Epidermal melanocyte (primary cell): ENCODE measurements around the gene PLCD3.

ENCODE experiments used
- DNase-seq: peaks from one replicate; pipeline ENCODE4 v3.0.0; 2011; ENCODE audit warnings: low spot score; ENCODE audit not compliant: insufficient read length

The PLCD3 gene

GRCh38 chr17:45117848-45118646, 14.3 kb downstream of the PLCD3 start:
- no peak for DNase-seq

- no peak for DNase-seq
Measured at GRCh38 chr17:45117334-45117733, 15.0 kb downstream of the PLCD3 start.

GRCh38 chr17:45116434-45117016, 15.8 kb downstream of the PLCD3 start:
- DNase-seq: no peak

- no peak for DNase-seq
Measured at GRCh38 chr17:45115871-45116270, 16.4 kb downstream of the PLCD3 start.

- DNase-seq: no peak
Measured at GRCh38 chr17:45115015-45115625, 17.2 kb downstream of the PLCD3 start.

GRCh38 chr17:45114117-45114932, 18.0 kb downstream of the PLCD3 start:
- no peak for DNase-seq

GRCh38 chr17:45113424-45113754, 18.9 kb downstream of the PLCD3 start:
- DNase-seq: no peak

- DNase-seq: no peak
Measured at GRCh38 chr17:45112559-45113423, 19.5 kb downstream of the PLCD3 start.

GRCh38 chr17:45111850-45112249, 20.5 kb downstream of the PLCD3 start:
- DNase-seq: no peak

- peak; percentile 77 for DNase-seq
Measured at GRCh38 chr17:45110676-45111611, 21.4 kb downstream of the PLCD3 start.

- no peak for DNase-seq
Measured at GRCh38 chr17:45108595-45109521, 23.5 kb downstream of the PLCD3 start.

GRCh38 chr17:45108051-45108450, 24.3 kb downstream of the PLCD3 start:
- no peak for DNase-seq

- DNase-seq: no peak
Measured at GRCh38 chr17:45107293-45108010, 24.9 kb downstream of the PLCD3 start.

- DNase-seq: no peak
Measured at GRCh38 chr17:45106582-45106981, 25.7 kb downstream of the PLCD3 start.

- no peak for DNase-seq
Measured at GRCh38 chr17:45106096-45106495, 26.2 kb downstream of the PLCD3 start.

- DNase-seq: no peak
Measured at GRCh38 chr17:45104907-45105624, 27.2 kb downstream of the PLCD3 start.

- no peak for DNase-seq
Measured at GRCh38 chr17:45104497-45104896, 27.8 kb downstream of the PLCD3 start.
